Panc1 (cell line): ENCODE data around the gene ZNF92. TPM values are rescaled to one million over a fixed set of nuclear protein-coding genes. Genes with fewer than 3 reads are reported as not detected.
"Not testable (repeated sequence)": the region's sequence is repeated elsewhere in the genome, so short reads cannot be mapped to it uniquely, and the experiment has no call there.

Experiments used
- ATAC-seq: fragments of 200-7000 bp; cut with Tn5 transposase; 2 replicates; pipeline ENCODE4 v1.9.1; 2020; ENCODE audit warnings: mild to moderate bottlenecking, moderate library complexity
- BruUV-seq: library from RNA; stranded (reverse); fragments of 400-500 nt; replicated peaks from 2 replicates; lab custom pipeline; 2021; lab: Mats Ljungman, UMichigan
- CTCF ChIA-PET: fragments of 300-600 bp; sonication (Branson Sonifier 250); formaldehyde crosslinking; loops from one replicate; lab custom pipeline; 2022; ENCODE audit warnings: antibody characterized with exemption; lab: Charles Lee
- POLR2A ChIA-PET: fragments of 300-600 bp; sonication (Branson Sonifier 250); formaldehyde crosslinking; loops from one replicate; lab custom pipeline; 2022; ENCODE audit warnings: antibody characterized with exemption; lab: Charles Lee
- DNase-seq: peaks from one replicate; pipeline ENCODE4 v3.0.0-alpha.2; 2010; ENCODE audit warnings: low read depth, low spot score
- H3K27ac ChIP-seq: 2 replicates; pipeline ENCODE4 v1.5.1; 2011; ENCODE audit warnings: mild to moderate bottlenecking, low read length, inconsistent platforms
- H3K27me3 ChIP-seq: fragments of 200-500 bp; sonication (Bioruptor generic); 2 replicates; pipeline ENCODE4 v1.6.0; 2014; ENCODE audit warnings: low read length, inconsistent platforms; ENCODE audit not compliant: control insufficient read depth, insufficient read depth
- H3K36me3 ChIP-seq: fragments of 200-500 bp; sonication (Bioruptor generic); 2 replicates; pipeline ENCODE4 v1.5.1; 2014; ENCODE audit warnings: inconsistent platforms, mild to moderate bottlenecking, low read length, moderate library complexity; ENCODE audit not compliant: control insufficient read depth, insufficient read depth
- H3K4me1 ChIP-seq: 2 replicates; pipeline ENCODE4 v1.5.1; 2011; ENCODE audit warnings: inconsistent platforms, mild to moderate bottlenecking, low read length, moderate library complexity; ENCODE audit not compliant: control insufficient read depth, insufficient read depth
- H3K4me3 ChIP-seq, 2 experiments: 2 replicates each; pipeline ENCODE4 v1.5.1; 2011 to 2012; ENCODE audit warnings: low read depth in 2 of 2, low read length in 2 of 2, mild to moderate bottlenecking in 2 of 2, inconsistent platforms in 1 of 2, moderate library complexity in 1 of 2
- H3K9me3 ChIP-seq: fragments of 200-500 bp; sonication (Bioruptor generic); 2 replicates; pipeline ENCODE4 v1.5.1; 2014; ENCODE audit warnings: low read depth, mild to moderate bottlenecking, inconsistent platforms, low read length, moderate library complexity; ENCODE audit not compliant: control insufficient read depth, insufficient read depth
- POLR2AphosphoS5 ChIP-seq: IDR thresholded peaks from 2 replicates; pipeline ENCODE4 v1.6.1; 2012; ENCODE audit warnings: mild to moderate bottlenecking, low read depth, low read length, moderate library complexity
- SIN3A ChIP-seq: IDR thresholded peaks from 2 replicates; pipeline ENCODE4 v1.6.1; 2012; ENCODE audit warnings: low read depth, mild to moderate bottlenecking, low read length, moderate library complexity, borderline replicate concordance; ENCODE audit not compliant: insufficient read depth
- TCF7L2 ChIP-seq: IDR thresholded peaks from 2 replicates; pipeline ENCODE4 v1.6.1; 2011; ENCODE audit warnings: mild to moderate bottlenecking, low read depth, low read length, inconsistent platforms
- in situ Hi-C: cut with HindIII; loops from 2 replicates; pipeline ENCODE4 v1.10.0; 2016; ENCODE audit warnings: low sequenced_read_pairs, low pct_unique_long_range_greater_than_20kb
- intact Hi-C: fragments of 100-400 bp; cut with micrococcal nuclease; formaldehyde crosslinking; loops from one replicate; pipeline ENCODE4 v1.10.0; 2022; ENCODE audit not compliant: unreplicated experiment
- total RNA-seq: library from RNA; stranded (reverse); gene quantifications from one replicate; pipeline ENCODE4 v1.2.1, GENCODE V29; 2021; ENCODE audit not compliant: unreplicated experiment
- TF ChIP-seq, protein P1 (sequence below), 2 experiments: IDR thresholded peaks; 2 replicates each; pipeline ENCODE4 v1.6.1; 2011 to 2012; ENCODE audit warnings: low read depth in 2 of 2, control low read depth in 1 of 2, low read length in 1 of 2, mild to moderate bottlenecking in 1 of 2, moderate library complexity in 1 of 2; ENCODE audit not compliant: insufficient read depth in 1 of 2
- TF ChIP-seq, protein P2 (sequence below): fragments of 450-650 bp; IDR thresholded peaks from 2 replicates; pipeline ENCODE4 v1.5.1; 2017; ENCODE audit warnings: mild to moderate bottlenecking

Gene ZNF92
- total RNA-seq, 1 experiment from 2014 or later, result 10.7 TPM

DNA sequence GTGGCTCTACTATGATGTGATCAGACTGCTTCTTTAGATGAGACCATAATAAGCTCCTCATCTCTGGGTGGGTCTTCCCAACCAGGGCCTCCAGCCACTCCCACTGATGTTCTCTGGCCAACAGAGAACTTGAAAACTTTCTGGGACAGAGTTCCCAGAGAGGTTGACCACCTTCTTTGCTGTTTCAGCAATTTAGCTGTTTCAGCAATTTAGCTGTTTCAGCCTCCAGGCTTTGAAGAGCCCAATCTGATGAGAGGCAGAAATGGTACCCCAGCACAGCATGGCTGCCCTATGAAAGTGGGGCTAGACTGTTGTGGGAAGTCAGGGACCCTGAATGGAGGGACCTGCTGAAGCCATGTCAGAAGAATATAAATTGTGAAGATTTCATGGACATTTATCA is 49.0 kb downstream of the ZNF92 start:
- DNase-seq, result no peak
- TF ChIP-seq TCF7L2, result no peak
- TF ChIP-seq, protein P1, sequence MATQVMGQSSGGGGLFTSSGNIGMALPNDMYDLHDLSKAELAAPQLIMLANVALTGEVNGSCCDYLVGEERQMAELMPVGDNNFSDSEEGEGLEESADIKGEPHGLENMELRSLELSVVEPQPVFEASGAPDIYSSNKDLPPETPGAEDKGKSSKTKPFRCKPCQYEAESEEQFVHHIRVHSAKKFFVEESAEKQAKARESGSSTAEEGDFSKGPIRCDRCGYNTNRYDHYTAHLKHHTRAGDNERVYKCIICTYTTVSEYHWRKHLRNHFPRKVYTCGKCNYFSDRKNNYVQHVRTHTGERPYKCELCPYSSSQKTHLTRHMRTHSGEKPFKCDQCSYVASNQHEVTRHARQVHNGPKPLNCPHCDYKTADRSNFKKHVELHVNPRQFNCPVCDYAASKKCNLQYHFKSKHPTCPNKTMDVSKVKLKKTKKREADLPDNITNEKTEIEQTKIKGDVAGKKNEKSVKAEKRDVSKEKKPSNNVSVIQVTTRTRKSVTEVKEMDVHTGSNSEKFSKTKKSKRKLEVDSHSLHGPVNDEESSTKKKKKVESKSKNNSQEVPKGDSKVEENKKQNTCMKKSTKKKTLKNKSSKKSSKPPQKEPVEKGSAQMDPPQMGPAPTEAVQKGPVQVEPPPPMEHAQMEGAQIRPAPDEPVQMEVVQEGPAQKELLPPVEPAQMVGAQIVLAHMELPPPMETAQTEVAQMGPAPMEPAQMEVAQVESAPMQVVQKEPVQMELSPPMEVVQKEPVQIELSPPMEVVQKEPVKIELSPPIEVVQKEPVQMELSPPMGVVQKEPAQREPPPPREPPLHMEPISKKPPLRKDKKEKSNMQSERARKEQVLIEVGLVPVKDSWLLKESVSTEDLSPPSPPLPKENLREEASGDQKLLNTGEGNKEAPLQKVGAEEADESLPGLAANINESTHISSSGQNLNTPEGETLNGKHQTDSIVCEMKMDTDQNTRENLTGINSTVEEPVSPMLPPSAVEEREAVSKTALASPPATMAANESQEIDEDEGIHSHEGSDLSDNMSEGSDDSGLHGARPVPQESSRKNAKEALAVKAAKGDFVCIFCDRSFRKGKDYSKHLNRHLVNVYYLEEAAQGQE (IDR thresholded peaks at IDR 0.05; ENCODE audit: insufficient read depth in 1 of 2, low read depth in 2 of 2, low read length in 1 of 2), result no peak
- TF ChIP-seq POLR2AphosphoS5, result no peak
- TF ChIP-seq SIN3A, result no peak
- TF ChIP-seq, protein P2, sequence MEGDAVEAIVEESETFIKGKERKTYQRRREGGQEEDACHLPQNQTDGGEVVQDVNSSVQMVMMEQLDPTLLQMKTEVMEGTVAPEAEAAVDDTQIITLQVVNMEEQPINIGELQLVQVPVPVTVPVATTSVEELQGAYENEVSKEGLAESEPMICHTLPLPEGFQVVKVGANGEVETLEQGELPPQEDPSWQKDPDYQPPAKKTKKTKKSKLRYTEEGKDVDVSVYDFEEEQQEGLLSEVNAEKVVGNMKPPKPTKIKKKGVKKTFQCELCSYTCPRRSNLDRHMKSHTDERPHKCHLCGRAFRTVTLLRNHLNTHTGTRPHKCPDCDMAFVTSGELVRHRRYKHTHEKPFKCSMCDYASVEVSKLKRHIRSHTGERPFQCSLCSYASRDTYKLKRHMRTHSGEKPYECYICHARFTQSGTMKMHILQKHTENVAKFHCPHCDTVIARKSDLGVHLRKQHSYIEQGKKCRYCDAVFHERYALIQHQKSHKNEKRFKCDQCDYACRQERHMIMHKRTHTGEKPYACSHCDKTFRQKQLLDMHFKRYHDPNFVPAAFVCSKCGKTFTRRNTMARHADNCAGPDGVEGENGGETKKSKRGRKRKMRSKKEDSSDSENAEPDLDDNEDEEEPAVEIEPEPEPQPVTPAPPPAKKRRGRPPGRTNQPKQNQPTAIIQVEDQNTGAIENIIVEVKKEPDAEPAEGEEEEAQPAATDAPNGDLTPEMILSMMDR, result no peak
- Histone ChIP-seq H3K9me3 (no peaks in the 10 kb centered on the region), H3K27ac (no peak overlapping the region), H3K4me1 (no peaks in the 10 kb centered on the region), H3K4me3 (no peak overlapping the region), H3K27me3 (no peaks in the 10 kb centered on the region), H3K36me3 (no peaks in the 10 kb centered on the region)
- BruUV-seq, result no TSS peak
- ChIA-PET CTCF (no interaction called here), POLR2A (no interaction called here)
- in situ Hi-C loops (no loop called here), intact Hi-C loops (no loop called here)
- no peak for ATAC-seq

DNA sequence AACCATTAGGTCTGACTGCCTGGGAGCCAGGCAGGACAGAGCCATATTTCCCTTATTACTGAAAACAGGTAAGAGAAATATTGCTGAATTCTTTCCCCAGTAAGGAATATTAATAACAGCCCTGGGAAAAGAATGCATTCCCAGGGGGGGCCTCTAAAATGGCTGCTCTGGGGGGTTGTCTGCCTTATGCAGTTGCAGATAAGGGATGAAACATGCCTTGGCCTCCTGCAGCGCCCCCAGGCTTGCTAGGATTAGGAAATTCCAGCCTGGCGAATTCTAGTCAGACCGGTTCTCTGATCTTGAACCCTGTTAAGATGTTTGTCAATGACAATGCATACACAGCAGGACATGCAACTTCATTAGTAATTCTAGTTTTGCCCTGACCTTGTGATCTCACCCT is 49.6 kb downstream of the ZNF92 start:
- H3K9me3 ChIP-seq, POLR2A ChIA-PET, in situ Hi-C loops, intact Hi-C loops, H3K27ac ChIP-seq, ATAC-seq, H3K4me3 ChIP-seq, CTCF ChIA-PET, H3K27me3 ChIP-seq, DNase-seq, H3K36me3 ChIP-seq, H3K4me1 ChIP-seq, BruUV-seq: not testable (repeated sequence)

DNA sequence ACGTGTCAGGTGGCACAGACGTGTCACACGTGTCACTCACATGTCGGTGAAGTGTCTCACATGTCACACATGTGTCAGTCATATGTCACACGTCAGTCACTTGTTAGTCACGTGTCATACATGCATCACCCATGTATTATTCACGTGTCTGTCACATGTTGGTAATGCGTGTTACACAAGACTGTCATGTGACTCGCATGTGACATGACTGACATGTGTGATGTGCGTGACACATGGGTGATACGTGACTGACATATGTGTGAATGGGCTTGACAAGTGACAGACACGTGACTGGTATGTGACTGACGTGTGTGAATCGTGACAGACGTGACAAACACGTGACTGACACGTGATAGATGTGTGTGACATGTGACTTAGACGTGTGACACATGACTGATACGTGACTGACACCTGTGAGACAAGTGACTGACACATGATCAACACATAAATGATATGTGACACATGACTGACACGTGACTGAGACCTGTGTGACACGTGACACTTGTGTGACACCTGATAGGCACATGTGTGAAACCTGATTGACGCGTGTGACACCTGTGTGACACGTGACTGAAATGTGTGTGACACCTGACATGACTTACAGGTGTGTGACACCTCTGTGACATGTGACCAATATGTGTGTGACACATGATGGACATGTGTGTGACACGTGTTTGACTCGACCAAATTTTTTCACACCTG is 56.1 kb downstream of the ZNF92 start:
- H3K27ac ChIP-seq, result no peak overlapping the region
- BruUV-seq, result no TSS peak
- ChIA-PET POLR2A (no interaction called here), CTCF (no interaction called here)
- ATAC-seq (no peak), DNase-seq (no peak)
- H3K4me1 ChIP-seq, result no peaks in the 10 kb centered on the region
- H3K9me3 ChIP-seq, result peaks cover 16% of the 10 kb centered on the region; the same call in 1 of the 2 replicates
- H3K27me3 ChIP-seq, result no peaks in the 10 kb centered on the region; the same call in none of the 2 replicates
- intact Hi-C loops (no loop called here), in situ Hi-C loops (no loop called here)
- no peaks in the 10 kb centered on the region for H3K36me3 ChIP-seq
- no peak overlapping the region for H3K4me3 ChIP-seq
- TF ChIP-seq, protein P1 (IDR thresholded peaks at IDR 0.05; ENCODE audit: insufficient read depth in 1 of 2, low read depth in 2 of 2, low read length in 1 of 2), result no peak
- TF ChIP-seq, protein P2, result no peak
- no peak for TF ChIP-seq SIN3A
- TF ChIP-seq TCF7L2, result no peak
- no peak for TF ChIP-seq POLR2AphosphoS5
